ACC112 (cell line): ENCODE data around the gene LRBA.
A peak's percentile ranks its signal among the peaks of the same experiment; 100 is the strongest.
"Not testable (repeated sequence)": the region's sequence is repeated elsewhere in the genome, so short reads cannot be mapped to it uniquely, and the experiment has no call there.

Source experiments
- H2AFZ ChIP-seq: fragments of 200-600 bp; sonication (generic); one replicate; pipeline ENCODE4 v1.6.0; 2017; ENCODE audit warnings: antibody characterized with exemption, low read length; ENCODE audit not compliant: unreplicated experiment
- H3K27ac ChIP-seq: fragments of 200-600 bp; sonication (generic); 2 replicates; pipeline ENCODE4 v1.5.1; 2014; ENCODE audit warnings: low read depth, mild to moderate bottlenecking, antibody characterized with exemption, low read length, moderate library complexity
- H3K27me3 ChIP-seq: fragments of 200-600 bp; sonication (generic); 2 replicates; pipeline ENCODE4 v1.6.1; 2014; ENCODE audit warnings: mild to moderate bottlenecking, antibody characterized with exemption, low read length, moderate library complexity, mixed read lengths; ENCODE audit not compliant: insufficient read depth
- H3K36me3 ChIP-seq: fragments of 200-600 bp; sonication (generic); 2 replicates; pipeline ENCODE4 v1.6.1; 2016; ENCODE audit warnings: mild to moderate bottlenecking, antibody characterized with exemption, low read length, moderate library complexity, mixed read lengths; ENCODE audit not compliant: insufficient read depth
- H3K4me1 ChIP-seq: fragments of 200-600 bp; sonication (generic); one replicate; pipeline ENCODE4 v1.6.1; 2016; ENCODE audit warnings: low read length, mixed read lengths; ENCODE audit not compliant: insufficient read depth, unreplicated experiment, control insufficient read depth
- H3K4me3 ChIP-seq: fragments of 200-600 bp; sonication (generic); 2 replicates; pipeline ENCODE4 v1.5.1; 2014; ENCODE audit warnings: mild to moderate bottlenecking, low read depth, low read length
- H3K79me2 ChIP-seq: fragments of 200-600 bp; sonication (generic); one replicate; pipeline ENCODE4 v1.6.0; 2016; ENCODE audit warnings: low read length; ENCODE audit not compliant: control insufficient read depth, unreplicated experiment, insufficient read depth

LRBA gene

GRCh38 chr4:151038452-151039157 lies 23.5 kb upstream of the LRBA start:
- Histone ChIP-seq H3K36me3 (no peaks in the 10 kb centered on the region), H2AFZ (no peak overlapping the region), H3K79me2 (no peaks in the 10 kb centered on the region), H3K4me1 (no peaks in the 10 kb centered on the region), H3K4me3 (no peak overlapping the region), H3K27ac (no peak overlapping the region), H3K27me3 (no peaks in the 10 kb centered on the region)

GRCh38 chr4:151035911-151036310 lies 20.8 kb upstream of the LRBA start:
- no peaks in the 10 kb centered on the region for H3K36me3 ChIP-seq
- H3K27me3 ChIP-seq, result no peaks in the 10 kb centered on the region
- no peaks in the 10 kb centered on the region for H3K79me2 ChIP-seq
- no peak overlapping the region for H2AFZ ChIP-seq
- peaks cover 9% of the 10 kb centered on the region for H3K4me1 ChIP-seq
- no peak overlapping the region for H3K27ac ChIP-seq
- no peak overlapping the region for H3K4me3 ChIP-seq

- Histone ChIP-seq H2AFZ (no peak overlapping the region), H3K4me1 (peaks cover 9% of the 10 kb centered on the region), H3K79me2 (no peaks in the 10 kb centered on the region), H3K36me3 (no peaks in the 10 kb centered on the region), H3K27ac (no peak overlapping the region), H3K27me3 (no peaks in the 10 kb centered on the region), H3K4me3 (no peak overlapping the region)
These were observed 20.2 kb upstream of the LRBA start for GRCh38 chr4:151035328-151035727.

- no peak overlapping the region for H2AFZ ChIP-seq
- no peaks in the 10 kb centered on the region for H3K79me2 ChIP-seq
- no peak overlapping the region for H3K27ac ChIP-seq
- H3K4me3 ChIP-seq, result no peak overlapping the region
- H3K27me3 ChIP-seq, result no peaks in the 10 kb centered on the region
- peaks cover 9% of the 10 kb centered on the region for H3K4me1 ChIP-seq
- no peaks in the 10 kb centered on the region for H3K36me3 ChIP-seq
These were observed 19.7 kb upstream of the LRBA start for GRCh38 chr4:151034829-151035228.

- peak overlapping the region; percentile 63 for H3K27ac ChIP-seq
- H3K4me1 ChIP-seq, result peaks cover 9% of the 10 kb centered on the region
- no peaks in the 10 kb centered on the region for H3K79me2 ChIP-seq
- no peaks in the 10 kb centered on the region for H3K27me3 ChIP-seq
- H2AFZ ChIP-seq, result peak overlapping the region; percentile 64
- H3K36me3 ChIP-seq, result no peaks in the 10 kb centered on the region
- H3K4me3 ChIP-seq, result no peak overlapping the region
These were observed 16.9 kb upstream of the LRBA start for GRCh38 chr4:151031831-151032605.

GRCh38 chr4:151029537-151029936 lies 14.5 kb upstream of the LRBA start:
- H3K27me3 ChIP-seq, result no peaks in the 10 kb centered on the region
- H2AFZ ChIP-seq, result no peak overlapping the region
- H3K4me1 ChIP-seq, result peaks cover 9% of the 10 kb centered on the region
- no peak overlapping the region for H3K4me3 ChIP-seq
- H3K27ac ChIP-seq, result no peak overlapping the region
- no peaks in the 10 kb centered on the region for H3K79me2 ChIP-seq
- H3K36me3 ChIP-seq, result no peaks in the 10 kb centered on the region

GRCh38 chr4:151029006-151029405 lies 13.9 kb upstream of the LRBA start:
- H3K4me3 ChIP-seq, H2AFZ ChIP-seq, H3K27me3 ChIP-seq, H3K36me3 ChIP-seq, H3K79me2 ChIP-seq, H3K27ac ChIP-seq, H3K4me1 ChIP-seq: not testable (repeated sequence)

- H3K4me3 ChIP-seq, result no peak overlapping the region
- H3K27ac ChIP-seq, result no peak overlapping the region
- H3K79me2 ChIP-seq, result no peaks in the 10 kb centered on the region
These were observed 10.7 kb upstream of the LRBA start for GRCh38 chr4:151025759-151026158.

GRCh38 chr4:151022586-151022985 lies 7.5 kb upstream of the LRBA start:
- Histone ChIP-seq H3K27ac (no peak overlapping the region), H3K79me2 (no peaks in the 10 kb centered on the region), H3K27me3 (no peaks in the 10 kb centered on the region), H3K4me1 (no peaks in the 10 kb centered on the region), H3K4me3 (no peak overlapping the region), H2AFZ (no peak overlapping the region), H3K36me3 (no peaks in the 10 kb centered on the region)

More at GRCh38 chr4:151025759-151026158, 10.7 kb upstream of the LRBA start:
- H3K36me3 ChIP-seq, result no peaks in the 10 kb centered on the region
- no peak overlapping the region for H2AFZ ChIP-seq
- H3K27me3 ChIP-seq, result no peaks in the 10 kb centered on the region
- H3K4me1 ChIP-seq, result no peaks in the 10 kb centered on the region

- no peaks in the 10 kb centered on the region for H3K36me3 ChIP-seq
- no peak overlapping the region for H2AFZ ChIP-seq
- H3K4me1 ChIP-seq, result no peaks in the 10 kb centered on the region
- no peak overlapping the region for H3K27ac ChIP-seq
- H3K4me3 ChIP-seq, result no peak overlapping the region
- no peaks in the 10 kb centered on the region for H3K79me2 ChIP-seq
- H3K27me3 ChIP-seq, result no peaks in the 10 kb centered on the region
These were observed 6.7 kb upstream of the LRBA start for GRCh38 chr4:151021637-151022334.
